K562 (cell line): ENCODE data around the gene MYH11. TPM values are rescaled to one million over a fixed set of nuclear protein-coding genes. Genes with fewer than 3 reads are reported as not detected.

Source experiments
- ATAC-seq: fragments of 200-7000 bp; cut with Tn5 transposase; 3 replicates; pipeline ENCODE4 v1.9.1; 2020; ENCODE audit warnings: moderate library complexity
- BruUV-seq: library from RNA; stranded (reverse); fragments of 400-500 nt; replicated peaks from 2 replicates; lab custom pipeline; 2021; lab: Mats Ljungman, UMichigan
- CTCF ChIA-PET: fragments of 300-600 bp; formaldehyde crosslinking; extraction: SDS; loops from one replicate; lab custom pipeline; 2021; ENCODE audit warnings: low intra/inter-chr PET ratio; lab: Yijun Ruan, JAX
- POLR2A ChIA-PET: fragments of 300-600, 350-650 bp; sonication (Branson Sonifier 250); formaldehyde crosslinking; extraction: SDS; loops from one replicate; lab custom pipeline; 2021; ENCODE audit warnings: antibody characterized with exemption, inconsistent platforms; lab: Yijun Ruan, JAX
- DNase-seq, 4 experiments: peaks; one replicate each; pipeline versions ENCODE4 v3.0.0 to v3.0.0-alpha.2; 2011 to 2018; ENCODE audit warnings: low spot score in 3 of 4, mixed read lengths in 3 of 4; ENCODE audit errors: extremely low read depth in 1 of 4
- FAIRE-seq: peaks from 2 replicates; lab custom pipeline; 2011; peaks lifted over from hg19 to GRCh38; lab: Jason Lieb, UNC
- H2AFZ ChIP-seq: 2 replicates; pipeline ENCODE4 v1.6.0; 2011; ENCODE audit warnings: low read depth, low read length, control low read depth, inconsistent platforms
- H3K27ac ChIP-seq: fragments of 200-600 bp; 3 replicates; pipeline ENCODE4 v1.8.0; 2011; ENCODE audit warnings: low read depth, mild to moderate bottlenecking, control low read depth, inconsistent platforms, low read length, moderate library complexity, mixed read lengths; ENCODE audit errors: extremely low read depth
- H3K27me3 ChIP-seq, 2 experiments: fragments of 300-600 bp in 1 of 2; 2 replicates in 1 of 2; 3 replicates in 1 of 2; pipeline versions ENCODE4 v1.6.0 to v1.8.0; 2011; ENCODE audit warnings: inconsistent platforms in 2 of 2, low read length in 2 of 2, mild to moderate bottlenecking in 1 of 2, mixed read lengths in 1 of 2, moderate library complexity in 1 of 2; ENCODE audit not compliant: control insufficient read depth in 2 of 2, insufficient read depth in 2 of 2
- H3K36me3 ChIP-seq: fragments of 300-600 bp; 3 replicates; pipeline ENCODE4 v1.8.0; 2011; ENCODE audit warnings: mild to moderate bottlenecking, low read length, inconsistent platforms; ENCODE audit not compliant: control insufficient read depth, insufficient read depth
- H3K4me1 ChIP-seq, 2 experiments: fragments of 200-600 bp in 1 of 2; replicated peaks in 1 of 2; 2 replicates in 1 of 2; 3 replicates in 1 of 2; pipeline versions ENCODE4 v1.5.1 to v1.8.0; 2011; ENCODE audit warnings: inconsistent platforms in 2 of 2, low read length in 2 of 2, mild to moderate bottlenecking in 1 of 2, mixed read lengths in 1 of 2, moderate library complexity in 1 of 2; ENCODE audit not compliant: control insufficient read depth in 2 of 2, insufficient read depth in 2 of 2
- H3K4me2 ChIP-seq: 2 replicates; pipeline ENCODE4 v1.6.1; 2011; ENCODE audit warnings: low read length, control low read depth, inconsistent platforms, mixed read lengths; ENCODE audit not compliant: insufficient read depth
- H3K4me3 ChIP-seq: fragments of 200-600 bp; sonication (generic), shearing (Covaris generic); 2 replicates; pipeline ENCODE4 v1.5.1; 2016; ENCODE audit warnings: control low read depth, inconsistent platforms
- H3K79me2 ChIP-seq: fragments of 200-600 bp; 3 replicates; pipeline ENCODE4 v1.8.0; 2011; ENCODE audit warnings: low read length, inconsistent platforms; ENCODE audit not compliant: control insufficient read depth, insufficient read depth
- H3K9ac ChIP-seq, 2 experiments: 2 replicates each; pipeline versions ENCODE4 v1.6.0 to v1.6.1; 2011; ENCODE audit warnings: low read depth in 2 of 2, low read length in 2 of 2, control low read depth in 1 of 2, inconsistent platforms in 1 of 2, mild to moderate bottlenecking in 1 of 2, mixed read lengths in 1 of 2; ENCODE audit not compliant: insufficient read depth in 1 of 2
- H3K9me1 ChIP-seq: one replicate; pipeline ENCODE4 v1.6.0; 2011; ENCODE audit warnings: inconsistent platforms, mild to moderate bottlenecking, low read length, moderate library complexity; ENCODE audit not compliant: control insufficient read depth, insufficient read depth
- H3K9me3 ChIP-seq: replicated peaks from 2 replicates; pipeline ENCODE4 v1.5.1; 2011; ENCODE audit warnings: low read depth, low read length, inconsistent platforms; ENCODE audit not compliant: control insufficient read depth, insufficient read depth
- H4K20me1 ChIP-seq: replicated peaks from 2 replicates; pipeline ENCODE4 v1.6.1; 2011; ENCODE audit warnings: low read length, inconsistent platforms, mixed read lengths; ENCODE audit not compliant: control insufficient read depth, insufficient read depth
- BCOR ChIP-seq: fragments of 450-650 bp; IDR thresholded peaks from 2 replicates; pipeline ENCODE4 v1.6.1; 2016
- HDAC3 ChIP-seq: fragments of 450-650 bp; IDR thresholded peaks from 2 replicates; pipeline ENCODE4 v1.6.1; 2018; ENCODE audit warnings: borderline replicate concordance, mild to moderate bottlenecking, moderate library complexity; ENCODE audit not compliant: partially characterized antibody
- ILK ChIP-seq: fragments of 450-650 bp; IDR thresholded peaks from 2 replicates; pipeline ENCODE4 v1.6.1; 2016; ENCODE audit warnings: missing genetic modification characterization, low read depth, mild to moderate bottlenecking, missing compliant biosample characterization, moderate library complexity, borderline replicate concordance
- RB1 ChIP-seq: fragments of 450-650 bp; IDR thresholded peaks from 2 replicates; pipeline ENCODE4 v1.6.1; 2017; ENCODE audit warnings: low read depth, mild to moderate bottlenecking
- ZNF197 ChIP-seq: fragments of 200-800 bp; sonication (Bioruptor generic); IDR thresholded peaks from 2 replicates; pipeline ENCODE4 v1.6.1; 2016; ENCODE audit warnings: low read depth, missing genetic modification characterization, missing compliant biosample characterization
- ZNF407 ChIP-seq: fragments of 450-650 bp; IDR thresholded peaks from 2 replicates; pipeline ENCODE4 v1.6.1; 2016; ENCODE audit warnings: low read depth
- ZNF592 ChIP-seq: fragments of 450-650 bp; IDR thresholded peaks from 2 replicates; pipeline ENCODE4 v1.6.1; 2017; ENCODE audit warnings: antibody characterized with exemption, mild to moderate bottlenecking
- WGBS: fragments of 100-300 bp; shearing (Covaris generic); methylation state at CpG from one replicate; pipeline ENCODE4 v1.1.6; 2016; ENCODE audit warnings: low coverage, mixed read lengths; ENCODE audit not compliant: insufficient coverage; ENCODE audit errors: missing lambda C conversion rate; 5-methylcytosine and 5-hydroxymethylcytosine counted together
- in situ Hi-C: fragments of 300-500 bp; cut with MboI; formaldehyde crosslinking; loops from 4 replicates; pipeline ENCODE4 v1.15.0; 2018; ENCODE audit warnings: inconsistent platforms, mixed read lengths
- intact Hi-C: fragments of 100-400 bp; cut with micrococcal nuclease; formaldehyde crosslinking; loops from 2 replicates; pipeline ENCODE4 v1.14.2; 2022
- polyA plus RNA-seq, 8 experiments: library from polyadenylated mRNA; depleted of rRNA in 4 of 8; stranded (reverse) in 5 of 8; unstranded in 3 of 8; fragments of >200 nt; fragmentation: Nextera tagmentation in 2 of 8; fragmentation: Illumina TruSeq in 1 of 8; extraction: Ambion mirVana in 2 of 8; extraction: Trizol in 1 of 8; gene quantifications; 2 replicates each; pipeline versions ENCODE4 v1.2.1 to v1.2.3, GENCODE V29; 2011 to 2014; ENCODE audit warnings: inconsistent platforms in 1 of 8, missing spikeins in 1 of 8
- total RNA-seq, 7 experiments: library from RNA; depleted of rRNA in 6 of 7; stranded (reverse); fragments of >200 nt in 6 of 7; fragmentation: Illumina TruSeq in 2 of 7; extraction: Trizol in 2 of 7; gene quantifications; 2 replicates each; pipeline versions ENCODE4 v1.2.1 to v1.2.3, GENCODE V29; 2011 to 2021; ENCODE audit warnings: low replicate concordance in 1 of 7

The MYH11 gene
- total and polyA plus RNA-seq, 9 of the 15 experiments (the other 6 are each of a cell fraction or from before 2014, with no cell fraction given) = 0.05 to 0.47 (median 0.08) TPM; not detected in 5

- H3K27ac ChIP-seq = no peak overlapping the region
- ATAC-seq = no peak
- FAIRE-seq = no peak
- H3K9ac ChIP-seq = no peak overlapping the region; a peak in 1 of 4 replicates
- WGBS = 83% methylated on average over 10 of the region's 10 CpGs
- H3K27me3 ChIP-seq = no peaks in the 10 kb centered on the region
- BruUV-seq = no TSS peak
- H4K20me1 ChIP-seq = no peaks in the 10 kb centered on the region; the same call in 1 of the 2 replicates
- CTCF ChIA-PET = no interaction called here
- in situ Hi-C loops = no loop called here
- no peak overlapping the region for H3K4me3 ChIP-seq
- no peaks in the 10 kb centered on the region for H3K9me1 ChIP-seq
- H3K4me2 ChIP-seq = no peak overlapping the region
- POLR2A ChIA-PET = interaction anchor here (0.7 to 1.4 kb wide), 2 partner anchors 11 to 26 kb away, joined by 3 to 4 read pairs; no protein-coding TSS in a partner anchor
- H3K79me2 ChIP-seq = no peaks in the 10 kb centered on the region
- H2AFZ ChIP-seq = no peak overlapping the region
- H3K4me1 ChIP-seq = no peaks in the 10 kb centered on the region
- peaks cover 81% of the 10 kb centered on the region; the same call in 2 of the 3 replicates for H3K36me3 ChIP-seq
- H3K9me3 ChIP-seq = no peaks in the 10 kb centered on the region
- no peak for DNase-seq
- intact Hi-C loops = no loop called here
- TF ChIP-seq ZNF407 = no peak
- TF ChIP-seq HDAC3 = no peak
- TF ChIP-seq ILK (tag) = no peak
- TF ChIP-seq ZNF197 (CRISPR knock-in tag) = no peak
- no peak for TF ChIP-seq RB1
- TF ChIP-seq BCOR = no peak
- TF ChIP-seq ZNF592 = no peak
Observed at GRCh38 chr16:15691046-15691445, 165.8 kb downstream of the MYH11 start.
